PC-9 (cell line): ENCODE results near the gene LSM14A. TPM values are rescaled to one million over a fixed set of nuclear protein-coding genes. Genes with fewer than 3 reads are reported as not detected.
"Not testable (repeated sequence)": the region's sequence is repeated elsewhere in the genome, so short reads cannot be mapped to it uniquely, and the experiment has no call there.

ENCODE experiments used
- BruUV-seq: library from RNA; stranded (reverse); fragments of 400-500 nt; replicated peaks from 2 replicates; lab custom pipeline; 2021; lab: Mats Ljungman, UMichigan
- CTCF ChIA-PET: fragments of 300-600 bp; sonication (Branson Sonifier 250); formaldehyde crosslinking; loops from one replicate; lab custom pipeline; 2022; ENCODE audit warnings: antibody characterized with exemption; lab: Charles Lee
- POLR2A ChIA-PET: fragments of 300-600 bp; sonication (Branson Sonifier 250); formaldehyde crosslinking; loops from one replicate; lab custom pipeline; 2022; ENCODE audit warnings: antibody characterized with exemption; ENCODE audit not compliant: unreplicated experiment; lab: Charles Lee
- DNase-seq, 2 experiments: peaks; one replicate each; pipeline versions ENCODE4 v3.0.0 to v3.0.0-alpha.2; 2015 to 2022; ENCODE audit warnings: mixed read lengths in 1 of 2
- H2AFZ ChIP-seq: fragments of 200-600 bp; sonication (generic); 2 replicates; pipeline ENCODE4 v1.8.1; 2017; ENCODE audit warnings: antibody characterized with exemption
- H3F3A ChIP-seq: fragments of 200-600 bp; sonication (generic); 2 replicates; pipeline ENCODE4 v1.8.1; 2017; ENCODE audit warnings: antibody characterized with exemption, mild to moderate bottlenecking, low read depth; ENCODE audit not compliant: insufficient read depth
- H3K27ac ChIP-seq: fragments of 200-600 bp; sonication (generic); 2 replicates; pipeline ENCODE4 v1.6.1; 2016; ENCODE audit warnings: mixed run types
- H3K27me3 ChIP-seq: fragments of 200-600 bp; sonication (generic); 2 replicates; pipeline ENCODE4 v1.6.1; 2016; ENCODE audit warnings: low read depth, mixed run types; ENCODE audit not compliant: insufficient read depth
- H3K36me3 ChIP-seq: fragments of 200-600 bp; sonication (generic); 2 replicates; pipeline ENCODE4 v1.6.1; 2016; ENCODE audit warnings: low read depth, mixed run types
- H3K4me1 ChIP-seq: fragments of 200-600 bp; sonication (generic); replicated peaks from 2 replicates; pipeline ENCODE4 v1.6.1; 2016; ENCODE audit warnings: mixed run types; ENCODE audit not compliant: insufficient read depth
- H3K4me2 ChIP-seq: fragments of 200-600 bp; sonication (generic); 2 replicates; pipeline ENCODE4 v1.6.1; 2017; ENCODE audit warnings: mixed run types
- H3K4me3 ChIP-seq: fragments of 200-600 bp; sonication (generic); 2 replicates; pipeline ENCODE4 v1.6.1; 2016; ENCODE audit warnings: mixed run types
- H3K79me2 ChIP-seq: fragments of 200-600 bp; sonication (generic); 2 replicates; pipeline ENCODE4 v1.6.1; 2017; ENCODE audit warnings: low read depth, mixed run types
- H3K9me2 ChIP-seq: fragments of 200-600 bp; sonication (generic); 2 replicates; pipeline ENCODE4 v1.8.1; 2017; ENCODE audit warnings: mild to moderate bottlenecking; ENCODE audit not compliant: insufficient read depth
- H3K9me3 ChIP-seq: fragments of 200-600 bp; sonication (generic); 2 replicates; pipeline ENCODE4 v1.8.1; 2016; ENCODE audit warnings: low read depth; ENCODE audit not compliant: insufficient read depth
- H4K20me1 ChIP-seq: fragments of 200-600 bp; sonication (generic); 2 replicates; pipeline ENCODE4 v1.8.1; 2017; ENCODE audit not compliant: insufficient read depth
- EZH2 ChIP-seq: fragments of 200-600 bp; sonication (generic); IDR thresholded peaks from 2 replicates; pipeline ENCODE4 v1.8.0; 2017; ENCODE audit warnings: antibody characterized with exemption, low read depth
- intact Hi-C: fragments of 100-400 bp; cut with micrococcal nuclease; formaldehyde crosslinking; loops from one replicate; pipeline ENCODE4 v1.10.0; 2022; ENCODE audit not compliant: unreplicated experiment
- total RNA-seq: library from RNA; stranded (reverse); gene quantifications from 2 replicates; pipeline ENCODE4 v1.2.3, GENCODE V29; 2021
- TF ChIP-seq, protein P1 (sequence below): fragments of 200-600 bp; sonication (generic); conservative IDR thresholded peaks from 2 replicates; pipeline ENCODE4 v1.6.1; 2017; ENCODE audit warnings: mixed run types, antibody characterized with exemption, mild to moderate bottlenecking, moderate library complexity

The LSM14A gene
- total RNA-seq, 1 experiment from 2014 or later = 169 TPM

DNA sequence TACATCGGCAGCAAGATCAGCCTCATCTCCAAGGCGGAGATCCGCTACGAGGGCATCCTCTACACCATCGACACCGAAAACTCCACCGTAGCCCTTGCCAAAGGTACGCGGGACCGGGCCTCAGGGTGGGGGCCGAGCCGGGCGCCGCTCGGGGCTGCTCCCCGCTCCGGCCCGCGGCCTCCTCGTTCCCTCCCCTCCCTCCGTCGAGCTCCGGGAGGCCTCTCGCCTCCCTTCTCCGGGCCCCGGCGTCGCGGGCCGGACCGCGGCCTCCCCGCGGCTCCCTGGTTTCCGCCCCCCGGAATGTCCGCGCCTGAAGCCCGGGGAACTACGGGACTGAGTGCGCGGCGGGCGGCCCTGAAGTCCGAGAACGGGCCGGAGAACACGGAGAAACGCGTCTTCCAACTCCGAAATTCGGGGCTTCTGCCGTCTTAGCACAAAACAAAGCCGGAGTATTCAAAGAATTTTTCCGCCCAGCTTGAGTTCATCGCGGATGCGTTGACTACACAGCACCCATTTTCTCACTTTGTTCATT is 423 bp downstream of the LSM14A start:
- Histone ChIP-seq H3K4me3 (peak overlapping the region; percentile 71), H3K4me2 (peak overlapping the region; percentile 98), H3K9me3 (no peaks in the 10 kb centered on the region), H3F3A (peaks cover 17% of the 10 kb centered on the region), H3K4me1 (peaks cover 52% of the 10 kb centered on the region), H2AFZ (peak overlapping the region; percentile 84), H3K27me3 (no peaks in the 10 kb centered on the region), H3K36me3 (peaks cover 26% of the 10 kb centered on the region; the same call in 1 of the 2 replicates), H3K27ac (peak overlapping the region; percentile 90), H3K9me2 (no peaks in the 10 kb centered on the region), H3K79me2 (peaks cover 54% of the 10 kb centered on the region), H4K20me1 (peaks cover 43% of the 10 kb centered on the region)
- TF ChIP-seq EZH2 = no peak
- TF ChIP-seq, protein P1, sequence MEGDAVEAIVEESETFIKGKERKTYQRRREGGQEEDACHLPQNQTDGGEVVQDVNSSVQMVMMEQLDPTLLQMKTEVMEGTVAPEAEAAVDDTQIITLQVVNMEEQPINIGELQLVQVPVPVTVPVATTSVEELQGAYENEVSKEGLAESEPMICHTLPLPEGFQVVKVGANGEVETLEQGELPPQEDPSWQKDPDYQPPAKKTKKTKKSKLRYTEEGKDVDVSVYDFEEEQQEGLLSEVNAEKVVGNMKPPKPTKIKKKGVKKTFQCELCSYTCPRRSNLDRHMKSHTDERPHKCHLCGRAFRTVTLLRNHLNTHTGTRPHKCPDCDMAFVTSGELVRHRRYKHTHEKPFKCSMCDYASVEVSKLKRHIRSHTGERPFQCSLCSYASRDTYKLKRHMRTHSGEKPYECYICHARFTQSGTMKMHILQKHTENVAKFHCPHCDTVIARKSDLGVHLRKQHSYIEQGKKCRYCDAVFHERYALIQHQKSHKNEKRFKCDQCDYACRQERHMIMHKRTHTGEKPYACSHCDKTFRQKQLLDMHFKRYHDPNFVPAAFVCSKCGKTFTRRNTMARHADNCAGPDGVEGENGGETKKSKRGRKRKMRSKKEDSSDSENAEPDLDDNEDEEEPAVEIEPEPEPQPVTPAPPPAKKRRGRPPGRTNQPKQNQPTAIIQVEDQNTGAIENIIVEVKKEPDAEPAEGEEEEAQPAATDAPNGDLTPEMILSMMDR = no peak
- no TSS peak for BruUV-seq
- ChIA-PET CTCF (no interaction called here), POLR2A (interaction anchor here (0.6 kb wide), 1 partner anchor 192 kb away, joined by 4 read pairs; the partner anchor contains the start of gene GPI)
- DNase-seq = no peak
- intact Hi-C loops = loop anchor here (2.0 to 5.0 kb wide), 2 partner anchors 46 to 175 kb away; no protein-coding TSS in a partner anchor

DNA sequence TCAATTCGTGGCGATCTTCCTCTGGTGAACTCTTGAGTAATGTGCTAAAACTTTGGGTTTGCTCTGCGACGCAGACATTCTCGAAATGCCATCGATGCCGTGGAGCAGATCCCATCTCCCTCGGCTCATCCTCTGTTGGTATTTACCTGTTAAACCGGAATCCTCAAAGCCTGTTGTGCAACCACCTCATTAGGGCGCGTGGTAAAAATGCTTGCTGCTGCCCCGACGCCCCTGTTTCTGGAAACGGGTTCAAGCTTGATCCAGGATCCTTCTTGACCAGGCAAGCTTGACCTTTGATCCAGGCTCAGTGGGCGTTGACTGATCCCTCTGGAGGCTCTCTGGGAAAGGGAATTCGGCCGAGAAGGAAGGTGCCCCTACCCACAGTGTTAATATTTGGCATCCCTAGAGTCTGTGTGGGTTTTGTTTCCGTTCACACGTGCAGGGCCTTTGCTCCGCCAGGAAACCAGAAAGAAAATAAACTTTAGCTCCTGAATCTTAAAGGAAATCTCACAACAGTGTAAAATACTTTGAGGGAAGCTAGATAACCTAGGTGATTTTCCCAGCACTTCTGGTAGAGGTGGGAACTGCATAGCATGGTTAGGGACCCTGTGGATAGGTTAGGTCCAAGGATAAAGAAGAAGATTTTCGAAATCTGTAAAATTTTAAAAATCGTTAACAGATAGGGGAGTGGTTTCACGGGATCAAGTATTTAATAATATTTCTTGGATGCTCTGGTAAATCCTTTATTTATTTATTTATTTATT is 1.1 kb downstream of the LSM14A start:
- peak; percentile 70 to 89 for DNase-seq
- Histone ChIP-seq H3K4me1 (peaks cover 56% of the 10 kb centered on the region), H3K4me2 (peak overlapping the region; percentile 98), H3K9me3 (no peaks in the 10 kb centered on the region), H4K20me1 (peaks cover 50% of the 10 kb centered on the region), H2AFZ (peak overlapping the region; percentile 84), H3F3A (peaks cover 17% of the 10 kb centered on the region), H3K4me3 (peak overlapping the region; percentile 71), H3K9me2 (no peaks in the 10 kb centered on the region), H3K79me2 (peaks cover 60% of the 10 kb centered on the region), H3K36me3 (peaks cover 29% of the 10 kb centered on the region; the same call in 1 of the 2 replicates), H3K27me3 (no peaks in the 10 kb centered on the region), H3K27ac (peak overlapping the region; percentile 90)
- intact Hi-C loops = loop anchor here (2.0 to 5.0 kb wide), 2 partner anchors 45 to 174 kb away; no protein-coding TSS in a partner anchor
- CTCF ChIA-PET = no interaction called here
- POLR2A ChIA-PET = interaction anchor here (0.6 kb wide), 2 partner anchors 28 to 192 kb away, joined by 3 to 4 read pairs; partner anchors contain the start of gene GPI
- TF ChIP-seq, protein P1 = no peak
- TF ChIP-seq EZH2 = no peak
- TSS peak; percentile 58 for BruUV-seq

DNA sequence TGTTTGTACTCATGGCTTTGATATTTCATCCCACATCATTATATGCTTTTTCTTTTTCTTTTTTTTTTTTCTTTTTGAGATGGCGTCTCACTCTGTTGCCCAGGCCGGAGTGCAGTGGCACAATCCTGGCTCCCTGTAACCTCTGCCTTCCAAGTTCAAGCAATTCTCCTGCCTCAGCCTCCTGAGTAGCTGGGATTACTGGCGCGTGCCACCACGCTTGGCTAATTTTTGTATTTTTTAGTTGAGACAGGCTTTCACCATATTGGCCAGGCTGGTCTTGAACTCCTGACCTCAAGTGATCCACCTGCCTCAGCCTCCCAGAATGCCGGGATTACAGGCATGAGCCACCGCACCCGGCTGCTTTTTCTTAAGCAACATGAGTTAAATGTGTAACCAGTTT is 2.9 kb downstream of the LSM14A start:
- POLR2A ChIA-PET, H3K4me3 ChIP-seq: not testable (repeated sequence)
- peaks cover 66% of the 10 kb centered on the region for H3K4me1 ChIP-seq

More for the DNA sequence above, 2.9 kb downstream of the LSM14A start:
- H3K27me3 ChIP-seq, H3K9me3 ChIP-seq, BruUV-seq, intact Hi-C loops, CTCF ChIA-PET, H3K27ac ChIP-seq, H3K9me2 ChIP-seq, DNase-seq, H2AFZ ChIP-seq: not testable (repeated sequence)
- Histone ChIP-seq H3K4me2 (peak overlapping the region; percentile 98), H3K36me3 (peaks cover 38% of the 10 kb centered on the region; the same call in 1 of the 2 replicates), H3K79me2 (peaks cover 78% of the 10 kb centered on the region), H4K20me1 (peaks cover 68% of the 10 kb centered on the region), H3F3A (peaks cover 27% of the 10 kb centered on the region)
